ENCODE data around the gene PNPLA3.
A peak's percentile ranks its signal among the peaks of the same experiment; 100 is the strongest.

PNPLA3 gene

GRCh38 chr22:43988116-43988820, 64.7 kb downstream of the PNPLA3 start:
- no peak for FAIRE-seq
- no peak for DNase-seq (ENCODE audit: insufficient read length, low spot score)

- DNase-seq (ENCODE audit: insufficient read length, low spot score) (no peak), FAIRE-seq (no peak)
These were observed 65.4 kb downstream of the PNPLA3 start for GRCh38 chr22:43988960-43989359.

- no peak for DNase-seq (ENCODE audit: insufficient read length, low spot score)
- FAIRE-seq: no peak
These were observed 66.4 kb downstream of the PNPLA3 start for GRCh38 chr22:43990044-43990443.

GRCh38 chr22:43991316-43992020, 67.9 kb downstream of the PNPLA3 start:
- FAIRE-seq (no peak), DNase-seq (ENCODE audit: insufficient read length, low spot score) (no peak)

- FAIRE-seq (no peak), DNase-seq (ENCODE audit: insufficient read length, low spot score) (no peak)
These were observed 68.8 kb downstream of the PNPLA3 start for GRCh38 chr22:43992331-43992821.

GRCh38 chr22:43993072-43993760, 69.6 kb downstream of the PNPLA3 start:
- DNase-seq (ENCODE audit: insufficient read length, low spot score) (peak; percentile 62), FAIRE-seq (peak; percentile 96)

GRCh38 chr22:43994006-43994405, 70.4 kb downstream of the PNPLA3 start:
- DNase-seq (ENCODE audit: insufficient read length, low spot score) (no peak), FAIRE-seq (no peak)

GRCh38 chr22:43994416-43994815, 70.8 kb downstream of the PNPLA3 start:
- DNase-seq (ENCODE audit: insufficient read length, low spot score): no peak
- no peak for FAIRE-seq

- no peak for FAIRE-seq
- no peak for DNase-seq (ENCODE audit: insufficient read length, low spot score)
These were observed 71.6 kb downstream of the PNPLA3 start for GRCh38 chr22:43995057-43995685.

- no peak for DNase-seq (ENCODE audit: insufficient read length, low spot score)
- FAIRE-seq: no peak
These were observed 72.2 kb downstream of the PNPLA3 start for GRCh38 chr22:43995798-43996169.

- FAIRE-seq (peak; percentile 89), DNase-seq (ENCODE audit: insufficient read length, low spot score) (peak; percentile 80)
These were observed 72.8 kb downstream of the PNPLA3 start for GRCh38 chr22:43996170-43996980.

GRCh38 chr22:43996981-43997265, 73.3 kb downstream of the PNPLA3 start:
- FAIRE-seq (no peak), DNase-seq (ENCODE audit: insufficient read length, low spot score) (no peak)
